Peyer's patch (tissue), 4 donors: ENCODE results near the gene WNK1. TPM values are rescaled to one million over a fixed set of nuclear protein-coding genes. Genes with fewer than 3 reads are reported as not detected.

Experiments
- DNase-seq, 3 donors: peaks; one replicate each; pipeline ENCODE4 v3.0.0-alpha.2; 2017 to 2019
- H3K27ac ChIP-seq, 4 donors: fragments of 200-600 bp; sonication (generic); one replicate each; pipeline ENCODE4 v1.5.1; 2016 to 2019
- H3K27me3 ChIP-seq, 2 donors: fragments of 200-600 bp; sonication (generic); one replicate each; pipeline ENCODE4 v1.5.1; 2019
- H3K36me3 ChIP-seq, 3 donors: fragments of 200-600 bp; sonication (generic); one replicate each; pipeline ENCODE4 v1.5.1; 2016 to 2019
- H3K4me1 ChIP-seq, 4 donors: fragments of 200-600 bp; sonication (generic); one replicate each; pipeline ENCODE4 v1.5.1; 2016 to 2019
- H3K4me3 ChIP-seq, 4 donors: fragments of 200-600 bp; sonication (generic); 1 replicate in 3 of 4; 2 replicates in 1 of 4; pipeline ENCODE4 v1.5.1; 2016 to 2019; ENCODE audit warnings: mild to moderate bottlenecking in 1 of 4
- H3K9me3 ChIP-seq, 4 donors: fragments of 200-600 bp; sonication (generic); one replicate each; pipeline ENCODE4 v1.5.1; 2016 to 2019; ENCODE audit warnings: mild to moderate bottlenecking in 1 of 4
- CTCF ChIP-seq, 6 experiments: fragments of 450-650 bp in 4 of 6; fragments of 200-600 bp in 2 of 6; sonication (generic) in 1 of 6; IDR thresholded peaks; one replicate each; pipeline ENCODE4 v1.5.1; 2017 to 2019; ENCODE audit warnings: antibody characterized with exemption in 6 of 6, mild to moderate bottlenecking in 3 of 6, moderate library complexity in 1 of 6
- POLR2A ChIP-seq, 2 donors: fragments of 450-650 bp; IDR thresholded peaks; one replicate each; pipeline ENCODE4 v1.5.1; 2017; ENCODE audit warnings: antibody characterized with exemption in 2 of 2, mild to moderate bottlenecking in 2 of 2, moderate library complexity in 2 of 2
- total RNA-seq, 4 donors: library from RNA; depleted of rRNA; stranded (reverse); fragments of >200 nt; gene quantifications; one replicate each; pipeline ENCODE4 v1.1.0, GENCODE V29; 2016

Gene WNK1
- total RNA-seq, 4 donors from 2014 or later: 83.2 to 198 (median 144) TPM

- Histone ChIP-seq H3K36me3 (peaks cover 0 to 69% (median 0%) of the 10 kb centered on the region in 3 donors), H3K9me3 (no peaks in the 10 kb centered on the region), H3K27ac (no peak overlapping the region), H3K4me1 (no peaks in the 10 kb centered on the region), H3K27me3 (no peaks in the 10 kb centered on the region), H3K4me3 (no peak overlapping the region)
- TF ChIP-seq CTCF (IDR thresholded peaks at IDR 0.05) (no peak), POLR2A (IDR thresholded peaks at IDR 0.05) (no peak)
- no peak for DNase-seq
Observed at GRCh38 chr12:868722-869121, 116.3 kb downstream of the WNK1 start.

GRCh38 chr12:870378-870777 lies 118.0 kb downstream of the WNK1 start:
- Histone ChIP-seq H3K27me3 (no peaks in the 10 kb centered on the region), H3K36me3 (peaks cover 0 to 64% (median 0%) of the 10 kb centered on the region in 3 donors)
- TF ChIP-seq CTCF (IDR thresholded peaks at IDR 0.05): no peak
- no peak for TF ChIP-seq POLR2A (IDR thresholded peaks at IDR 0.05)

GRCh38 chr12:873954-874353 lies 121.6 kb downstream of the WNK1 start:
- no peaks in the 10 kb centered on the region for H3K4me1 ChIP-seq
- DNase-seq: no peak
- no peaks in the 10 kb centered on the region for H3K9me3 ChIP-seq
- H3K27ac ChIP-seq: no peak overlapping the region
- H3K27me3 ChIP-seq: no peaks in the 10 kb centered on the region
- peaks cover 0 to 54% (median 0%) of the 10 kb centered on the region in 3 donors for H3K36me3 ChIP-seq
- H3K4me3 ChIP-seq: no peak overlapping the region
- TF ChIP-seq POLR2A (IDR thresholded peaks at IDR 0.05): no peak
- no peak for TF ChIP-seq CTCF (IDR thresholded peaks at IDR 0.05)

More at GRCh38 chr12:870378-870777, 118.0 kb downstream of the WNK1 start:
- Histone ChIP-seq H3K9me3 (no peaks in the 10 kb centered on the region), H3K27ac (no peak overlapping the region), H3K4me3 (no peak overlapping the region), H3K4me1 (no peaks in the 10 kb centered on the region)
- DNase-seq: no peak

- Histone ChIP-seq H3K36me3 (peaks cover 0 to 76% (median 0%) of the 10 kb centered on the region in 3 donors), H3K9me3 (no peaks in the 10 kb centered on the region), H3K27me3 (no peaks in the 10 kb centered on the region), H3K4me3 (no peak overlapping the region), H3K4me1 (no peaks in the 10 kb centered on the region), H3K27ac (no peak overlapping the region)
- TF ChIP-seq CTCF (IDR thresholded peaks at IDR 0.05) (no peak), POLR2A (IDR thresholded peaks at IDR 0.05) (no peak)
- no peak for DNase-seq
Observed at GRCh38 chr12:879641-880040, 127.3 kb downstream of the WNK1 start.

- H3K27ac ChIP-seq: no peak overlapping the region
- TF ChIP-seq CTCF (IDR thresholded peaks at IDR 0.05): no peak
- TF ChIP-seq POLR2A (IDR thresholded peaks at IDR 0.05): no peak
- peaks cover 0 to 86% (median 0%) of the 10 kb centered on the region in 3 donors for H3K36me3 ChIP-seq
- H3K9me3 ChIP-seq: no peaks in the 10 kb centered on the region
- no peaks in the 10 kb centered on the region for H3K4me1 ChIP-seq
- DNase-seq: no peak
- H3K27me3 ChIP-seq: no peaks in the 10 kb centered on the region
- no peak overlapping the region for H3K4me3 ChIP-seq
Observed at GRCh38 chr12:880656-881055, 128.3 kb downstream of the WNK1 start.
